GM21360 (cell line): ENCODE measurements around the gene PEX6.
"Not testable (repeated sequence)": the region's sequence is repeated elsewhere in the genome, so short reads cannot be mapped to it uniquely, and the experiment has no call there.

Experiments used
- ATAC-seq: cut with Tn5 transposase; IDR thresholded peaks from one replicate; pipeline ENCODE4 v1.9.1; 2021; ENCODE audit warnings: mild to moderate bottlenecking, moderate library complexity; ENCODE audit not compliant: unreplicated experiment

Gene PEX6

GRCh38 chr6:42998205-42998604 is 19.2 kb upstream of the PEX6 start:
- not testable (repeated sequence) for ATAC-seq

- ATAC-seq, result no peak
Observed at GRCh38 chr6:42996513-42996912, 17.5 kb upstream of the PEX6 start.

GRCh38 chr6:42993445-42993844 is 14.5 kb upstream of the PEX6 start:
- no peak for ATAC-seq

GRCh38 chr6:42989923-42990322 is 10.9 kb upstream of the PEX6 start:
- ATAC-seq, result no peak

- no peak for ATAC-seq
Observed at GRCh38 chr6:42988486-42989020, 9.6 kb upstream of the PEX6 start.

GRCh38 chr6:42987533-42988451 is 8.8 kb upstream of the PEX6 start:
- no peak for ATAC-seq

- ATAC-seq, result no peak
Observed at GRCh38 chr6:42984924-42985475, 6.0 kb upstream of the PEX6 start.

- peak; percentile 92 for ATAC-seq
Observed at GRCh38 chr6:42984001-42984923, 5.3 kb upstream of the PEX6 start, which contains the start of gene PPP2R5D. Gene PPP2R5D, plus strand, starts transcription at chr6:42984570. Its CDS starts 108 bp downstream, at chr6:42984678.

- no peak for ATAC-seq
Observed at GRCh38 chr6:42981836-42982235, 2.9 kb upstream of the PEX6 start.

GRCh38 chr6:42979523-42980177 is 669 bp upstream of the PEX6 start:
- no peak for ATAC-seq

GRCh38 chr6:42978487-42978838 is 518 bp downstream of the PEX6 start:
- ATAC-seq, result peak; percentile 38

- ATAC-seq, result no peak
Observed at GRCh38 chr6:42974919-42975505, 4.0 kb downstream of the PEX6 start.

GRCh38 chr6:42973926-42974325 is 5.1 kb downstream of the PEX6 start:
- no peak for ATAC-seq

- ATAC-seq, result no peak
Observed at GRCh38 chr6:42971746-42972327, 7.1 kb downstream of the PEX6 start.

GRCh38 chr6:42970871-42971612 is 7.9 kb downstream of the PEX6 start:
- ATAC-seq, result no peak

- ATAC-seq, result no peak
Observed at GRCh38 chr6:42969934-42970333, 9.0 kb downstream of the PEX6 start.

GRCh38 chr6:42969431-42969830 is 9.6 kb downstream of the PEX6 start:
- ATAC-seq, result no peak

- no peak for ATAC-seq
Observed at GRCh38 chr6:42968783-42969182, 10.2 kb downstream of the PEX6 start.

- ATAC-seq, result no peak
Observed at GRCh38 chr6:42968126-42968701, 10.8 kb downstream of the PEX6 start.
